Activated CD8-positive, alpha-beta T cell treated with anti-CD3 and anti-CD28 coated beads for 36 hours (primary cell): ENCODE results near the gene ACVR1C. TPM values are rescaled to one million over a fixed set of nuclear protein-coding genes. Genes with fewer than 3 reads are reported as not detected.

Source experiments
- ATAC-seq: fragments of 200-7000 bp; cut with Tn5 transposase; one replicate; pipeline ENCODE4 v1.10.0; 2021; ENCODE audit warnings: mild to moderate bottlenecking, moderate library complexity
- CTCF ChIA-PET: fragments of 350-600 bp; sonication (Branson Sonifier 250); formaldehyde crosslinking; loops from one replicate; lab custom pipeline; 2021; ENCODE audit warnings: antibody characterized with exemption; lab: Charles Lee
- POLR2A ChIA-PET: fragments of 350-600 bp; sonication (Branson Sonifier 250); formaldehyde crosslinking; loops from one replicate; lab custom pipeline; 2021; ENCODE audit warnings: antibody characterized with exemption; lab: Charles Lee
- DNase-seq: peaks from one replicate; pipeline ENCODE4 v3.0.0-alpha.2; 2020
- H3K27ac Mint-ChIP-seq: one replicate; pipeline ENCODE4 v1.8.0; 2021; ENCODE audit warnings: mild to moderate bottlenecking, mixed read lengths
- H3K27me3 Mint-ChIP-seq: one replicate; pipeline ENCODE4 v1.8.0; 2021; ENCODE audit warnings: mixed read lengths
- H3K36me3 Mint-ChIP-seq: one replicate; pipeline ENCODE4 v1.8.0; 2021; ENCODE audit warnings: low read depth, mixed read lengths
- H3K4me1 Mint-ChIP-seq: one replicate; pipeline ENCODE4 v1.8.0; 2021; ENCODE audit warnings: low read depth, mixed read lengths
- H3K4me3 Mint-ChIP-seq: one replicate; pipeline ENCODE4 v1.8.0; 2021; ENCODE audit warnings: mild to moderate bottlenecking, moderate library complexity, mixed read lengths
- H3K9me3 Mint-ChIP-seq: one replicate; pipeline ENCODE4 v1.8.0; 2021; ENCODE audit warnings: mixed read lengths
- intact Hi-C: fragments of 100-400 bp; cut with micrococcal nuclease; formaldehyde crosslinking; loops from one replicate; pipeline ENCODE4 v1.10.0; 2022
- total RNA-seq, 2 experiments: library from RNA; stranded (reverse); gene quantifications; one replicate each; pipeline ENCODE4 v1.2.3, GENCODE V29; 2021
- TF ChIP-seq, protein P1 (sequence below): fragments of 200-600 bp; IDR thresholded peaks from one replicate; pipeline ENCODE4 v1.8.0; 2022; ENCODE audit warnings: antibody characterized with exemption, mild to moderate bottlenecking

The ACVR1C gene
- total RNA-seq, 2 experiments from 2014 or later = 1.7 to 2.2 TPM

DNA sequence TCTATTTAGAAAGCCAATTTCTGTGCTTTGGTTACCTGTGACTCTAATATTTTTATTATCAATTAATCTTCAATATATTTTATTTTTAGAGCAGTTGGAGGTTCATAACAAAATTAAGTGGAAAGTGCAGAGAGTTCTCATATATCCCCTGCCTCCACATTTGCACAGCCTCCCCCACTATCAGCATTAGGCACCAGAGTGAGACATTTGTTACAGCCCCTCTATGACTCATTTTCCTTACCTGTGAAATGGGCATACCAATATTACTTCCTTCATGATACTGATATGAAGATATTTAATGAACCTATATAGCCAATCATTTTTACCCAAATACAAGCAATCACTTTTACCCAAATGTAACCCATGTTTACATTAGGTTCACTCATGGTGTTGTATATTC is 150.7 kb downstream of the ACVR1C start:
- TF ChIP-seq, protein P1, sequence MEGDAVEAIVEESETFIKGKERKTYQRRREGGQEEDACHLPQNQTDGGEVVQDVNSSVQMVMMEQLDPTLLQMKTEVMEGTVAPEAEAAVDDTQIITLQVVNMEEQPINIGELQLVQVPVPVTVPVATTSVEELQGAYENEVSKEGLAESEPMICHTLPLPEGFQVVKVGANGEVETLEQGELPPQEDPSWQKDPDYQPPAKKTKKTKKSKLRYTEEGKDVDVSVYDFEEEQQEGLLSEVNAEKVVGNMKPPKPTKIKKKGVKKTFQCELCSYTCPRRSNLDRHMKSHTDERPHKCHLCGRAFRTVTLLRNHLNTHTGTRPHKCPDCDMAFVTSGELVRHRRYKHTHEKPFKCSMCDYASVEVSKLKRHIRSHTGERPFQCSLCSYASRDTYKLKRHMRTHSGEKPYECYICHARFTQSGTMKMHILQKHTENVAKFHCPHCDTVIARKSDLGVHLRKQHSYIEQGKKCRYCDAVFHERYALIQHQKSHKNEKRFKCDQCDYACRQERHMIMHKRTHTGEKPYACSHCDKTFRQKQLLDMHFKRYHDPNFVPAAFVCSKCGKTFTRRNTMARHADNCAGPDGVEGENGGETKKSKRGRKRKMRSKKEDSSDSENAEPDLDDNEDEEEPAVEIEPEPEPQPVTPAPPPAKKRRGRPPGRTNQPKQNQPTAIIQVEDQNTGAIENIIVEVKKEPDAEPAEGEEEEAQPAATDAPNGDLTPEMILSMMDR = no peak
- DNase-seq (peak; percentile 35), ATAC-seq (peak; percentile 12)
- Mint-ChIP-seq H3K4me1 (peaks cover 91% of the 10 kb centered on the region), H3K4me3 (peak overlapping the region; percentile 45), H3K36me3 (peaks cover 32% of the 10 kb centered on the region), H3K27me3 (no peaks in the 10 kb centered on the region), H3K9me3 (peaks cover 3% of the 10 kb centered on the region), H3K27ac (peak overlapping the region; percentile 98)
- CTCF ChIA-PET = interaction anchor here (1.0 to 3.1 kb wide), 13 partner anchors 8 to 173 kb away, joined by 3 to 19 read pairs (median 5); partner anchors contain the start of gene CYTIP
- intact Hi-C loops = loop anchor here (1.0 to 5.0 kb wide), 3 partner anchors 9 to 419 kb away; partner anchors contain the start of gene CYTIP
- POLR2A ChIA-PET = interaction anchor here (0.7 to 51.0 kb wide), 9 partner anchors 8 to 421 kb away, joined by 3 to 1592 read pairs (median 6); partner anchors contain the start of gene CYTIP

DNA sequence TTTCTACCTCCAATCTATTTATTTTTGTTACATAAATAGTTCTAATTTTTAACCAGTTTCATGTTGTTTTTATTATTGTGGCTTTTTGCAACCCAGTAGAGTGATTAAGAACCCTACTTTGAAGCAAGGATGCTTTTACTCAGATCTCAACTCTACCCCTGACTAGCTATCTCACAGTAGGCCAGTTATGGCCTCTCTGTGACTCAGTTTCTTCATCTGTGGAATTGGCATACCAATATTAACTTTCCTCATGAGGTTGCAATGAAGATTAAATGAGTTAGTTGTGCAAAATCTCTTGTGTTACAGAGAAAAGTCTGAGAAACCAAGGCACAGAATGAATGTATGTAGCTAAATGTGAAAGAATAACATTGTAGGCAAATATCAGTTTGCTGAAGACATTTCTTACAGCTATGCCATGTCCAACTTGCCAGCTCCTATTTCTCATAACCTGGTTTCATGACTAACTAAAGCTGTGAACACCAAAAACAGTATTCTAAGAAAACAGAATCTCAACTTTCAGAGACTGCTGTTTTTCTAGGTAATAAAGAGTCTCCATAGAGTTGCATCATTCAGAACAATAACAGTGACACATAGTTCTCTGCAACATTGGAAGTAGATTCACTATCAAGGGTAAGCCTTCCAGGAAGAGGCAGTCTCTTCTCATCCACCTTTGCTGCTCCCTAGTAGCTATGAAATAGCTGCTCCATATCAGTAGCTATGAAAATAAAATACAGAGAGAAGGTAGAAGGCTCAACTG is 151.5 kb downstream of the ACVR1C start:
- Mint-ChIP-seq H3K36me3 (peaks cover 35% of the 10 kb centered on the region), H3K27ac (peak overlapping the region; percentile 98), H3K4me1 (peaks cover 90% of the 10 kb centered on the region), H3K27me3 (no peaks in the 10 kb centered on the region), H3K4me3 (peak overlapping the region; percentile 45), H3K9me3 (peaks cover 3% of the 10 kb centered on the region)
- ChIA-PET POLR2A (interaction anchor here (0.8 to 51.0 kb wide), 10 partner anchors 9 to 422 kb away, joined by 3 to 1592 read pairs (median 6); partner anchors contain the start of gene CYTIP), CTCF (interaction anchor here (0.9 to 3.1 kb wide), 14 partner anchors 10 to 172 kb away, joined by 3 to 19 read pairs (median 6); partner anchors contain the start of genes ACVR1C and CYTIP)
- peak; percentile 67 for ATAC-seq
- TF ChIP-seq, protein P1 = no peak
- peak; percentile 40 for DNase-seq
- intact Hi-C loops = loop anchor here (1.0 to 5.0 kb wide), 3 partner anchors 8 to 420 kb away; partner anchors contain the start of gene CYTIP

Other genes with a start within 250 kb of the ACVR1C start
- 100 to 1,000 TPM; 514 to 520 TPM for gene CYTIP, start 184.8 kb downstream of the ACVR1C start, total RNA-seq
- 10 to 100 TPM in 1 of 2 experiments, 1 to 10 TPM in 1; 8.3 to 10.1 TPM for gene ACVR1, start 247.5 kb upstream of the ACVR1C start, total RNA-seq